NB4 (cell line): ENCODE measurements around the gene ATP5PD.
A peak's percentile ranks its signal among the peaks of the same experiment; 100 is the strongest.

Experiments used
- DNase-seq: peaks from one replicate; pipeline ENCODE4 v3.0.0; 2010; ENCODE audit warnings: low read depth
- H3K4me3 ChIP-seq: one replicate; pipeline ENCODE4 v1.5.1; 2011; ENCODE audit warnings: mild to moderate bottlenecking, low read depth, low read length, moderate library complexity
- MYC ChIP-seq: IDR thresholded peaks from 2 replicates; pipeline ENCODE4 v1.6.1; 2011; ENCODE audit warnings: low read depth, low read length
- POLR2A ChIP-seq: IDR thresholded peaks from 2 replicates; pipeline ENCODE4 v1.6.1; 2011; ENCODE audit warnings: mild to moderate bottlenecking; ENCODE audit not compliant: insufficient read length; ENCODE audit errors: extremely low read depth
- TF ChIP-seq, protein P1 (sequence below): IDR thresholded peaks from 2 replicates; pipeline ENCODE4 v1.6.1; 2011; ENCODE audit warnings: low read depth, low read length
- TF ChIP-seq, protein P2 (sequence below): IDR thresholded peaks from one replicate; pipeline ENCODE4 v1.5.1; 2012; ENCODE audit warnings: low read depth, low read length

ATP5PD gene

DNA sequence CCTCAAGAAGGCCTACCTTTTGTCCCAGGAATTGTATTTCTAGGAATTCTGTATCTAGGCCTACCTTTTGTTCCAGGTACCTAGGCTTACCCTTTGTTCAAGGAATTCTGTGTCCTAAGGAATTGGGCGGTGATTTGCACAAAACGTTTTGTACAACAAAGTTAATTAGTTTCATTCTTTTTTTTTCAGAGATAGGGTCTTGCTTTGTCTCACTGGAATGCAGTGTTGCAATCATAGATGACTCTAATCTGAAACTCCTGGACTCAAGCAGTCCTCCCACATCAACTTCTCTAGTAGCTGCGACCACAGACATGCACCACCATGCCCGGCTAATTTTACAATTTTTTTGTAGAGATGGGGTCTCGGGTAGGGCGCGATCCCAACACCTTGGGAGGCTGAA, 52.3 kb downstream of the ATP5PD start:
- DNase-seq, result peak; percentile 80
- TF ChIP-seq, protein P1, sequence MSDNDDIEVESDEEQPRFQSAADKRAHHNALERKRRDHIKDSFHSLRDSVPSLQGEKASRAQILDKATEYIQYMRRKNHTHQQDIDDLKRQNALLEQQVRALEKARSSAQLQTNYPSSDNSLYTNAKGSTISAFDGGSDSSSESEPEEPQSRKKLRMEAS, result no peak
- no peak for TF ChIP-seq POLR2A
- TF ChIP-seq, protein P2, sequence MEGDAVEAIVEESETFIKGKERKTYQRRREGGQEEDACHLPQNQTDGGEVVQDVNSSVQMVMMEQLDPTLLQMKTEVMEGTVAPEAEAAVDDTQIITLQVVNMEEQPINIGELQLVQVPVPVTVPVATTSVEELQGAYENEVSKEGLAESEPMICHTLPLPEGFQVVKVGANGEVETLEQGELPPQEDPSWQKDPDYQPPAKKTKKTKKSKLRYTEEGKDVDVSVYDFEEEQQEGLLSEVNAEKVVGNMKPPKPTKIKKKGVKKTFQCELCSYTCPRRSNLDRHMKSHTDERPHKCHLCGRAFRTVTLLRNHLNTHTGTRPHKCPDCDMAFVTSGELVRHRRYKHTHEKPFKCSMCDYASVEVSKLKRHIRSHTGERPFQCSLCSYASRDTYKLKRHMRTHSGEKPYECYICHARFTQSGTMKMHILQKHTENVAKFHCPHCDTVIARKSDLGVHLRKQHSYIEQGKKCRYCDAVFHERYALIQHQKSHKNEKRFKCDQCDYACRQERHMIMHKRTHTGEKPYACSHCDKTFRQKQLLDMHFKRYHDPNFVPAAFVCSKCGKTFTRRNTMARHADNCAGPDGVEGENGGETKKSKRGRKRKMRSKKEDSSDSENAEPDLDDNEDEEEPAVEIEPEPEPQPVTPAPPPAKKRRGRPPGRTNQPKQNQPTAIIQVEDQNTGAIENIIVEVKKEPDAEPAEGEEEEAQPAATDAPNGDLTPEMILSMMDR, result no peak
- no peak for TF ChIP-seq MYC

DNA sequence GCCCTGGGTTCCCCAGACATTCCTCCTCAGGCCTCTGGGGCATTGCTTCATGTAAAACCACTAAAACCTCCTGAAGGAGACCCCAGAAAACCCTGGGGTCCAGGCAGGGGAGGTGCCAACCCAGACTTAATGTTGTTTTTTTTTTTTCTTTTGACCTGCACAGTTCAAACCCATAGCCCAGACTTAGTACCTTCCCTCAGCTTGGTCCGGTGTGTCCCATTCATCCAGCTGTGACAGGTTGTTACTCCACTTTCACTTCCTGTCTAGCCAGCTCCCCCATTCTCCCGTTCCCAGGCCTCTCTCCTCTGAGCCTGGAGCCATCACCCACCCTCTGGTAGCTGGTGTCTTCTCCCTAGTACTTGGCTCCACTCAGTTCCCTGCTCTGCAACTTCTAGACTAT, 54.5 kb downstream of the ATP5PD start:
- DNase-seq, result peak; percentile 40
- H3K4me3 ChIP-seq, result no peak overlapping the region
- TF ChIP-seq, protein P2, result no peak
- TF ChIP-seq MYC, result no peak
- TF ChIP-seq, protein P1, result no peak
- TF ChIP-seq POLR2A, result no peak

More for the DNA sequence above, 52.3 kb downstream of the ATP5PD start:
- no peak overlapping the region for H3K4me3 ChIP-seq

DNA sequence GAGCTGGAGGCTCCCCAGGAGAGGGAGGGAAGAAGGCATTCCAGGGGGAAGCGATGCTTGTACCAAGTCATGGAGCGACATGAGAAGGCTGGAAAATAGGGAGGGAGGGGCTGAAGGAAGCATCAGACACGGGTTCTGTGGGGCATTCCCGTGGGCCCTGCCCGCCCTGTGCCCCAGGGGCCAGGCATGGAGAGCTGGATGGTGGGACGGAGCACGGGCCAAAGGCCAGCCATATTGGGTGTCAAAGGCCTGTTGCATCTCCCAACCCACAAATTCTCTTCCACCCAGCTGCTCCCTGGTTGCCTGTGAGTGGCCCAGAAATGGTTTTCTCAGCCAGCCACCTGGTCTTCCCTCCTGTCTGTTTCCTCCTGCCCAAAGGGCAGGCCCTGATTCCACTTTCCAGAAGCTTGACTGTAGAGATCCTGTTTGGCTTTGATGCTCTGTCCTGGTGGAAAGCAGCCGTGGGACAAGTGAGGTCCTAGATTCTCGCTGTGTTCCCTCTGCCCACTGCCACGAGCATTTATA, 56.1 kb downstream of the ATP5PD start:
- TF ChIP-seq, protein P2, result no peak
- no peak overlapping the region for H3K4me3 ChIP-seq
- no peak for DNase-seq
